Heart left ventricle (tissue), 13 donors: ENCODE measurements around the gene CD59.

Source experiments
- POLR2A ChIP-seq, 2 donors: fragments of 450-650 bp; IDR thresholded peaks; one replicate each; pipeline ENCODE4 v1.6.1; 2017; ENCODE audit warnings: antibody characterized with exemption in 2 of 2, mild to moderate bottlenecking in 2 of 2, moderate library complexity in 2 of 2
- TF ChIP-seq, protein P1 (sequence below), 12 donors: fragments of 200-600 bp; sonication (generic) in 4 of 12; IDR thresholded peaks; one replicate each; pipeline versions ENCODE4 v1.5.0 to v1.8.0; 2018 to 2022; ENCODE audit warnings: antibody characterized with exemption in 12 of 12, mild to moderate bottlenecking in 5 of 12
- donor health status: ischemic (EF 13 %, LVEDD 7.1; RV severe dilation, severe dysfunction).
- donor health status: DM: no; HTN: yes; CAD: no.
- donor health status: DM: no; HTN: no; CAD: no.
- donor health status: ischemic (EF 25% LVEDD 6.9; RV normal size, moderate dysfunction).
- donor health status: ischemic (EF 25% LVEDD 5.7; RV mildly dilated, moderate dysfunction).
- donor health status: ischemic (EF 35%, LVEDD 5.7; RV mildly dilated, moderate dysfunction).
- donor health status: nonischemic (EF 11% LVEDD 7.7; RV severe dilation, severe dysfunction).
- donor health status: DM: yes; HTN: yes; CAD: no.
- donor health status: PGD.
- donor health status: ischemic (EF 29% LVEDD 5.4; RV normal size, mild dysfunction).
- donor health status: nonischemic (EF 23%, LVEDD 6.1; RV moderate dilation, normal function).

DNA sequence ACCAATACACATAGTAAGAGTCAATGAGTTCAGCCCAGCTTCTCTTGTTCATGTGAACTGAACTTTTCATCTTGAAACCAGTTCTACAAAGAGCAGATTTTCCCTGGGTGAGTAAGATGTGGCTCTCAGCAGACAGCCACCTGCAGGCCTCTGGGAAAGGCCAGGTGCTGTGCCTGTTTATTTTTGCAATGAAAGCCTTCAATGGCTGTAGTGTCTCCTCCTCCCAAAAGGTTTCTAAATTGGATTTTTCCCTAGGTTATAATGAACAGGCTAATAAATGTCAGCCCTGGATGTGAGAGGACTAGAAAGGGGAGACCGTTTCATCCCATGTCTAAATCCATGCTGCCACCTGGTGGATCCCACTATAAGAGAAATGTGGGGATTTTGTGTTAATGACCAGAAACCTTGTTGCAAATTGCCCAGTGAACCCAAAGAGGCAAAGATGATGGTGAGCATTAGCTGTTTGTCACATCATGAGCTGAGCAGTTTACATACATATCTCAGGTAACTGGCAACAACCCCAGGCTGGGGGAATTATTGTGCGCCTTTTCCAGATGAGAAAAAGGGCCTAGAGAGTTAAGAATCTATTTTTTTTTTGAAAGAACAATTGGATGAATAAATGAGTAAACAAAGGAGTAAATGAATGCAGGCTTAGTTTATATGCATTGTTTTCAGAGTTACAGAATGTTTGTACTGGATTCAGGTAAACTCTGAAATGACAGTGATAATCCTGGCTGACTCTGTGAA lies 48.3 kb downstream of the CD59 start:
- TF ChIP-seq, protein P1, sequence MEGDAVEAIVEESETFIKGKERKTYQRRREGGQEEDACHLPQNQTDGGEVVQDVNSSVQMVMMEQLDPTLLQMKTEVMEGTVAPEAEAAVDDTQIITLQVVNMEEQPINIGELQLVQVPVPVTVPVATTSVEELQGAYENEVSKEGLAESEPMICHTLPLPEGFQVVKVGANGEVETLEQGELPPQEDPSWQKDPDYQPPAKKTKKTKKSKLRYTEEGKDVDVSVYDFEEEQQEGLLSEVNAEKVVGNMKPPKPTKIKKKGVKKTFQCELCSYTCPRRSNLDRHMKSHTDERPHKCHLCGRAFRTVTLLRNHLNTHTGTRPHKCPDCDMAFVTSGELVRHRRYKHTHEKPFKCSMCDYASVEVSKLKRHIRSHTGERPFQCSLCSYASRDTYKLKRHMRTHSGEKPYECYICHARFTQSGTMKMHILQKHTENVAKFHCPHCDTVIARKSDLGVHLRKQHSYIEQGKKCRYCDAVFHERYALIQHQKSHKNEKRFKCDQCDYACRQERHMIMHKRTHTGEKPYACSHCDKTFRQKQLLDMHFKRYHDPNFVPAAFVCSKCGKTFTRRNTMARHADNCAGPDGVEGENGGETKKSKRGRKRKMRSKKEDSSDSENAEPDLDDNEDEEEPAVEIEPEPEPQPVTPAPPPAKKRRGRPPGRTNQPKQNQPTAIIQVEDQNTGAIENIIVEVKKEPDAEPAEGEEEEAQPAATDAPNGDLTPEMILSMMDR (IDR thresholded peaks at IDR 0.05): peak; percentile 45 to 81 (median 74)
- no peak for TF ChIP-seq POLR2A (IDR thresholded peaks at IDR 0.05)
